Type B pancreatic cell (in vitro differentiated cells): ENCODE data around the gene FOXJ1. TPM values are rescaled to one million over a fixed set of nuclear protein-coding genes. Genes with fewer than 3 reads are reported as not detected.
A peak's percentile ranks its signal among the peaks of the same experiment; 100 is the strongest.

Experiments
- DNase-seq: peaks from one replicate; pipeline ENCODE4 v3.0.0; 2021; ENCODE audit warnings: mixed read lengths; ENCODE audit not compliant: unreplicated experiment; ENCODE audit errors: extremely low spot score
- H3K27ac Mint-ChIP-seq: 2 replicates; pipeline ENCODE4 v1.8.0; 2021; ENCODE audit warnings: mild to moderate bottlenecking, mixed read lengths
- H3K27me3 Mint-ChIP-seq: 2 replicates; pipeline ENCODE4 v1.8.0; 2021; ENCODE audit warnings: mixed read lengths
- H3K36me3 Mint-ChIP-seq: 2 replicates; pipeline ENCODE4 v1.8.0; 2021; ENCODE audit warnings: mixed read lengths
- H3K4me1 Mint-ChIP-seq: one replicate; pipeline ENCODE4 v1.8.0; 2021; ENCODE audit warnings: mixed read lengths; ENCODE audit not compliant: unreplicated experiment
- H3K4me3 Mint-ChIP-seq: 2 replicates; pipeline ENCODE4 v1.8.0; 2021; ENCODE audit warnings: mild to moderate bottlenecking, mixed read lengths
- H3K9me3 Mint-ChIP-seq: 2 replicates; pipeline ENCODE4 v1.8.0; 2021; ENCODE audit warnings: mixed read lengths
- CTCF ChIP-seq: fragments of 200-600 bp; sonication (generic); conservative IDR thresholded peaks from 2 replicates; pipeline ENCODE4 v1.5.0; 2021; ENCODE audit warnings: antibody characterized with exemption, mild to moderate bottlenecking
- total RNA-seq: library from RNA; stranded (reverse); gene quantifications from 2 replicates; pipeline ENCODE4 v1.2.1, GENCODE V29; 2021; ENCODE audit warnings: low replicate concordance

Gene FOXJ1
- total RNA-seq, 1 donor from 2014 or later, result 18.2 TPM

GRCh38 chr17:76091526-76092286 lies 49.3 kb downstream of the FOXJ1 start:
- TF ChIP-seq CTCF, result no peak
- H3K4me3 Mint-ChIP-seq, result no peak overlapping the region
- peaks cover 6% of the 10 kb centered on the region for H3K36me3 Mint-ChIP-seq
- no peaks in the 10 kb centered on the region for H3K27me3 Mint-ChIP-seq
- H3K27ac Mint-ChIP-seq, result no peak overlapping the region
- no peak for DNase-seq
- no peaks in the 10 kb centered on the region for H3K4me1 Mint-ChIP-seq
- H3K9me3 Mint-ChIP-seq, result no peaks in the 10 kb centered on the region

GRCh38 chr17:76090517-76091129 lies 50.4 kb downstream of the FOXJ1 start:
- H3K27me3 Mint-ChIP-seq, result no peaks in the 10 kb centered on the region
- no peak overlapping the region for H3K4me3 Mint-ChIP-seq
- H3K27ac Mint-ChIP-seq, result no peak overlapping the region
- H3K4me1 Mint-ChIP-seq, result no peaks in the 10 kb centered on the region
- H3K36me3 Mint-ChIP-seq, result peaks cover 1% of the 10 kb centered on the region
- no peak for DNase-seq
- TF ChIP-seq CTCF, result no peak
- no peaks in the 10 kb centered on the region for H3K9me3 Mint-ChIP-seq

- Mint-ChIP-seq H3K27ac (no peak overlapping the region), H3K4me3 (no peak overlapping the region), H3K4me1 (no peaks in the 10 kb centered on the region), H3K9me3 (no peaks in the 10 kb centered on the region), H3K27me3 (no peaks in the 10 kb centered on the region), H3K36me3 (no peaks in the 10 kb centered on the region)
- peak; percentile 64 for DNase-seq
- no peak for TF ChIP-seq CTCF
Observed at GRCh38 chr17:76089680-76090516, 51.1 kb downstream of the FOXJ1 start.

- Mint-ChIP-seq H3K4me1 (no peaks in the 10 kb centered on the region), H3K36me3 (peaks cover 5% of the 10 kb centered on the region), H3K4me3 (no peak overlapping the region), H3K9me3 (no peaks in the 10 kb centered on the region), H3K27ac (no peak overlapping the region), H3K27me3 (no peaks in the 10 kb centered on the region)
- DNase-seq, result peak; percentile 64
- no peak for TF ChIP-seq CTCF
Observed at GRCh38 chr17:76088868-76089576, 52.0 kb downstream of the FOXJ1 start.
